ENCODE data around the gene EHMT1.
A peak's percentile ranks its signal among the peaks of the same experiment; 100 is the strongest.

EHMT1 gene

GRCh38 chr9:137671721-137672120 lies 52.9 kb downstream of the EHMT1 start:
- no peak for DNase-seq

- peak in 15 of 56 donors; percentile 22 to 69 (median 37) for DNase-seq
Measured at GRCh38 chr9:137672907-137673791, 54.3 kb downstream of the EHMT1 start.

DNA sequence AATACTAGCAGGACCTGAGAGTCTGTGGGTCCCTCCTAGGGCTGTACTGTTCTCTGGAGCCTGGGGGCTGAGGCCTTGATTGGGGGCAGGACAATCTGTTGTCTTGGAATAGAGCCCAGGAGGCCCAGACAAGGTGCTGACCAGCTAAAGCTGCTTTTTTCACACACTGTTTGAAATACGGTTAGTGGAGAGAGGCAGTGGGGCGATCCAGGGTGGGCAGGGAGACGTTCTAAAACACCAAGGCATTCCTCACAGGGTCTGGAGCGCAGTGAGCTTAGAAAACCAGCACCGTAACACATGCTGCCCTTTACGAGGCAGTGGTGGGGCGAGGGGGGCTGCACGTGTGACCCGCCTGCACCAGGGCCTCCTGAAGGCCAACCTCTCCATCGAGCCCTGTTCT lies 55.1 kb downstream of the EHMT1 start:
- DNase-seq, result no peak

DNA sequence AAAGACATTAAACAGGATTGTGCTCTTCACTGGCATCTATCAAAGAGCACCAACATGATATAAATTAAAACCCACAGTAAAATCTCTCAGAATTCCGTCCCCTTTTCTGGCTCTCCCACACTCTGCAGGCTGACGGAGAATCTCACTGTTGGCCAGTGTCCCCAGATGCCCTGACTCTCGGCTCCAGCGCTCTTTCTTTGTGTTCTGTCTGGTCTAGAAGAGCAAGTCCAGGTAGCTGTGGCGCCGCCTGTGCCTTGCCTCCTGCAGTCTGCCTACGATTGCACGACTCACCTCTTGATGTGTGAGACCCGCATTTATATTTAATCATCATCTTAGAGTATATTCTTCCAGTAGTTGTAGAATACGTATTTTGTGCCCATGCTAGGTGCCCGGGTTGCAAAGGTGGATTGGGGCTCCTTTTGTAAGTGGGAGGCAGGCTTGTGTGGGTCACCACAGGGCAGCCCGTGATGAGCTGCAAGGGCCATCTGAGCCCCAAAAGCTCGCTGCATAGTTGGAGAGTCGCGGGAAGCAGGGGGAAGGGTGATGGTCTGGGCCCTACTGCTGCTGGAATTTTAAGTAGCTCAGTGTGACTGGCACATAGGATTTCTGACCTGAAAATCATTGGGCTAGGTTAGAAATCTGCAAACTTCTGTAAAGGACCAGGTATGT lies 55.6 kb downstream of the EHMT1 start:
- DNase-seq, result peak in 1 of 56 donors; percentile 24

DNA sequence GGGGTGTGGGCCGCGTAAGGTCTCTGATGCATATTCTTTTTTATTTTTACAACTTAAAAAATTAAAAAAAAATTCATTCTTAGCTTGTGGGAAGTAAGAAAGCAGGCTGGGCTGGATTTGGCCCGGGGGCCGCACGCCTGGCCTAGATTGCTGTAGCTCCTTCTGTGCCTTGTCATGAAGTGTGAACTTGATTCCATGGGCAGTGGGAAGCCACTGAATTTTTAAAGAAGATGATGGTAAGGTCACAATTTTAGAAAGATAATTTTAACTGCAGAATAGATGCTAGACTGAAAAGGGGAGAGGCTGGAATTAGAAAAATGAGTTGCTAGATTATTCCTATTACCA lies 56.1 kb downstream of the EHMT1 start:
- DNase-seq, result no peak

DNA sequence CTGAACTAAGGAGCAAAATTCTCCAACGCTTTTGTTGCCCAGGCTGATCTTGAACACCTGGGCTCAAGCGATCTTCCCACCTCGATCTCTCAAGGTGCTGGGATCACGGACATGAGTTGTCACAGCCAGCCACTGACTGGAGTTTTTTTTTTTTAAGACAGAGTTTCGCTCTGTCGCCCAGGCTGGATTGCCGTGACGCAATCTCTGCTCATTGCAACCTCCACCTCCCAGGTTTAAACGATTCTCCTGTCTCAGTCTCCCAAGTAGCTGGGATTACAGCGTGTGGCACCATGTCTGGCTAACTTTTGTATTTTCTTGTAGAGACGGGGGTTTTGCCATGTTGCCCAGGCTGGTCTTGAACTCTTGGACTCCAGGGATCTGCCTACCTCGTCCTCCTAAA lies 58.2 kb downstream of the EHMT1 start:
- no peak for DNase-seq

DNA sequence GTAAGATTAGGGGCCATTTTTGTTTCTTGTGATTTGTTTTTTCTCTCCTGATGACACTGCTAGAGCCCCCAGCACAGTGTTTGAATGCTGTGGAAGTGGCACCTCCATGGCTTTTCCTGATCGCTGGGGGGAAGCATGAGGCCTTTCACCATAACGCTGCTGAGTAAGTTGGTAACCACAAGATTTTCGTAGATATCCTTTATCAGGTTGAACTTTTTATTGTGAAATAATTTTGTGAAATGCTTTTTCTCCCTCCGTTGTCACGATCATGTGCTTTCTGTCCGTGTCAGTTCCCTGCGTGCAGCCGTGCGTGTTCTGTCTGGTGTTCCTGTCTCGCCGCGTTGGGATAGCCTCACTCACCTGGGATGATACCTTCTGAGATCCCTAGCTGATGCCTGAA lies 59.4 kb downstream of the EHMT1 start:
- no peak for DNase-seq

DNA sequence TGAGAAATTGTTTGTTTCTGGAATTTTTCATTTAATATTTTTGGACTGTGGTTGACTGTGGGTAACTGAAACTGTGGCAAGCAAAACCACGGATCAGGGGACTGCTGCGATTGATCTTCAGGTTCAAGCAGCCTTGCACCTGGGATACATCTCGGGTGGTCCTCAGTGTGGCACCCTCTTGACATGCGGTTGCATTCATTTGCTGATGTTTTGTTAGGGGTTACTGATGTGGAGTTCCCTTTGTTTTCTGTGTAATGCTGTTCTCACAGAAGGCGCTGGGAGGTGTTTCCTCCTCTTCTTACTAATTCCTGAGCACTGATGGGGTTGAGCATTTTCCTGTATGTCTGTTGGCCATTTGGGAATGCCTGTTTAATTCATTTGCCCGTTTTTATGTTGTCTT lies 60.4 kb downstream of the EHMT1 start:
- no peak for DNase-seq

- DNase-seq, result no peak
Measured at GRCh38 chr9:137679695-137680305, 61.0 kb downstream of the EHMT1 start.

DNA sequence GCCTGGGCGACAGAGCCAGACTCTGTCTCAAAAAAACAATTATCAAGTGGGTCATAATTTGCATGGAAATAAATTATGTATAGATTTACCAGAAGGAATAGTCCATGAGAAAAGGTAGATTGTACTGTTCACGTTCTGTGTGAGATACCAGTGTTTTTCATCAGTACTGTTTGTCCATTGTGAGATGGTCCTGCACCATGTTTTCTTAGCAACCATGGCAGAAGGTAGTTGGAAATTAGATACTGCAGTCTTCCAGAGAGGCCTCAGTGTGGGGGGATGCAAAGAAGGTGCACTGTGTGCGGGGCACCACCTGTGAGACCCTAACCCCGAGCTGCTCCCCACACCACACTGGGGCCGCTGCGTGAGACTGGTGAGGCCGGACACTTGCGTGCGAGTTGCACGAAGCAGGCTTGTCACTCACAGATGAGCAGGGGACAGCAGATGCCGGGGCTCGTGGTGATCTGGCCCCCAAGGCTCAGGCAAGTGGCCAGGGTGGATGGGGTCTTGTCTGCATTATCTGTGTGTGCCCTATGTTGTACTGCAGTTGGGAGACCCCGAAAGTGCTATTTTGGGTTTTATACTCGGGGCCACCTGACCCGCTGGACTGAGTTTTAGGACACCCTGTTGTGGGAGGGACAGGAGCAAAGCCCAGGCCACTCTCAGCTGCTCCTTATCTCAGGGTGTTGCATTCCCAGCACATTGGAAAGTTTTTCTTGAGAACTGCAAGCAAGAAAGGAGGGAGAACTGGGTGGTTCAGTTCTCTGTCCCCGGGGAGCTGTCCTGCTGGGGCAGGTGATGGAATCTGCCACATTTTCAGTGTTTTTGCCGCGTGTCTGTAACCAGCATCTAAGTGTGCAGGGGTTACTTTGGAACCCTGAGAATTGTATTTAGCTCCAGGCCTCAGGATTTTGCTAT lies 61.9 kb downstream of the EHMT1 start:
- no peak for DNase-seq

- DNase-seq, result no peak
Measured at GRCh38 chr9:137682428-137683105, 63.8 kb downstream of the EHMT1 start.

- no peak for DNase-seq
Measured at GRCh38 chr9:137683262-137683864, 64.6 kb downstream of the EHMT1 start.

DNA sequence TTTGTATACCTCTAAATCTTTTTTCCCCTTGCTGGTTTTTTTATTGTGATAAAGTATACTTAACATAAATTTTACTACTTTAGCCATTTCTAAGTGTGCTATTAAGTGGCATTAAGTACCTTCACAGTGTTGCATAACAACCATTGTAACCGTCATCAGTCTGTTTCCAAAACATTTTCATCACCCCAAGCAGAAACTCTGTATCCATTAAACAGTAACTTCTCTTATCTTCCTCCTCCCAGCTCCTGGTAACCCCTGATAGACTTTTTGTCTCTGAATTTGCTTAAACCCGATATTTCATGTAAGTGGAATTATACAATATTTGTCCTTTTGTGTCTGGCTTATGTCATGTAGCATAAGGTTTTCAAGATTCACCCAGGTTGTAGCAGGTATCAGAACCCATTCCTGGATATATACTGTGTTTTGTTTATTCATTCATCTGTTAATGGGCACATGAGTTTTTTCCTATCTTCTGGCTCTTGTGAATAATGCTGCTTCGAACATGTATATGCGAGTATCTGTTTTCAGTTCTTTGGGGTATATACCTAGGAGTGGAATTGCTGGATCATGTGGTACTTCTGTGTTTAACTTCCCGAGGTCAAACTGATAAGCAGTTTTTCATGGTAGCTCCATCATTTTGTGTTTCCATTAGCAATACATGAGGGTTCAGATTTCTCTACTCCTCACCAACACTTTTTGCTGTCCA lies 66.4 kb downstream of the EHMT1 start:
- DNase-seq, result no peak

GRCh38 chr9:137685741-137686420 lies 67.1 kb downstream of the EHMT1 start:
- no peak for DNase-seq

- DNase-seq, result no peak
Measured at GRCh38 chr9:137688261-137688660, 69.5 kb downstream of the EHMT1 start.

- peak in 1 of 56 donors; percentile 32 for DNase-seq
Measured at GRCh38 chr9:137688725-137689124, 69.9 kb downstream of the EHMT1 start.

- no peak for DNase-seq
Measured at GRCh38 chr9:137689745-137690529, 71.1 kb downstream of the EHMT1 start.

Measured in nucleus accumbens (tissue), 56 donors.